Dendritic cell treated with granulocyte-macrophage colony-stimulating factor and Interleukin-4, amounts not matched to agents 40 ng/mL and 50 ng/mL, for 4 days (primary cell): ENCODE data around the gene MCRS1.

Experiments used
- H3K27ac Mint-ChIP-seq: one replicate; pipeline ENCODE4 v1.8.0; 2022; ENCODE audit warnings: mild to moderate bottlenecking, mixed read lengths
- H3K27me3 Mint-ChIP-seq: one replicate; pipeline ENCODE4 v1.8.0; 2022; ENCODE audit warnings: mild to moderate bottlenecking, mixed read lengths
- H3K36me3 Mint-ChIP-seq: one replicate; pipeline ENCODE4 v1.8.0; 2022; ENCODE audit warnings: low read depth, mixed read lengths
- H3K4me1 Mint-ChIP-seq: one replicate; pipeline ENCODE4 v1.8.0; 2022; ENCODE audit warnings: low read depth, mixed read lengths
- H3K4me3 Mint-ChIP-seq: one replicate; pipeline ENCODE4 v1.8.0; 2022; ENCODE audit warnings: mild to moderate bottlenecking, moderate library complexity, mixed read lengths
- H3K9me3 Mint-ChIP-seq: one replicate; pipeline ENCODE4 v1.8.0; 2022; ENCODE audit warnings: mixed read lengths
- intact Hi-C: fragments of 100-400 bp; cut with micrococcal nuclease; formaldehyde crosslinking; loops from one replicate; pipeline ENCODE4 v1.15.0; 2022

The MCRS1 gene

DNA sequence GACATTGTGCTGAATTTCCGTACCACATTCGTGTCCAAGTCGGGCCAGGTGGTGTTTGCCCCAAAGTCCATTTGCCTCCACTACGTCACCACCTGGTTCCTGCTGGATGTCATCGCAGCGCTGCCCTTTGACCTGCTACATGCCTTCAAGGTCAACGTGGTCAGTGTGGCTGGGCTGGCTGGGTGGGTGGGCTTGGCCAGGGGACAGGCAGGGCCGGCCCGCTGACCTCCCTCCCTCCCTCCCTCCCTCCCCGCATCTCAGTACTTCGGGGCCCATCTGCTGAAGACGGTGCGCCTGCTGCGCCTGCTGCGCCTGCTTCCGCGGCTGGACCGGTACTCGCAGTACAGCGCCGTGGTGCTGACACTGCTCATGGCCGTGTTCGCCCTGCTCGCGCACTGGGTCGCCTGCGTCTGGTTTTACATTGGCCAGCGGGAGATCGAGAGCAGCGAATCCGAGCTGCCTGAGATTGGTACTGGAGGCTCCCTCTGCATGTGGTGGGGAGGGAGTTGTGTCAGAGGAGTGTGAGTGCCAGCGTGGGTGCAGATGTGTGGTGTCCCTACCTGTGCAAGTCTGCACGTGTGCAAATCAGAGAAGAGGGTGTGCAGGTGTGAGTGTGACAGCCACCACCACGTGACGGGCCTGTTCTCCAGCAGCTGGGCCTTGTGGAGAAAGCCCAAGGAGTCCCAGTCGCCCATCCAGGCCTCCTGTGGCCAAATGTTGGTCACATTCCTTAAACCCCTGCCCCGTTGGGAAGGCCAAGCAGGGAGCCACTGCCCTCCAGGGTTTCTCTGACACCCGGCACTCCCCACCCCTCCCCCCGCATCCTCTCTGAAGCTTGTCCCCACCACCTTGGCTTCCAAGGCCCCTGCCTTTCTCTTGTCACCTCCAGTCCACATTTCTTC lies 23.8 kb downstream of the MCRS1 start:
- H3K36me3 Mint-ChIP-seq: no peaks in the 10 kb centered on the region
- H3K4me3 Mint-ChIP-seq: no peak overlapping the region
- peaks cover 90% of the 10 kb centered on the region for H3K27me3 Mint-ChIP-seq
- peaks cover 30% of the 10 kb centered on the region for H3K4me1 Mint-ChIP-seq
- intact Hi-C loops: no loop called here
- no peak overlapping the region for H3K27ac Mint-ChIP-seq
- no peaks in the 10 kb centered on the region for H3K9me3 Mint-ChIP-seq

DNA sequence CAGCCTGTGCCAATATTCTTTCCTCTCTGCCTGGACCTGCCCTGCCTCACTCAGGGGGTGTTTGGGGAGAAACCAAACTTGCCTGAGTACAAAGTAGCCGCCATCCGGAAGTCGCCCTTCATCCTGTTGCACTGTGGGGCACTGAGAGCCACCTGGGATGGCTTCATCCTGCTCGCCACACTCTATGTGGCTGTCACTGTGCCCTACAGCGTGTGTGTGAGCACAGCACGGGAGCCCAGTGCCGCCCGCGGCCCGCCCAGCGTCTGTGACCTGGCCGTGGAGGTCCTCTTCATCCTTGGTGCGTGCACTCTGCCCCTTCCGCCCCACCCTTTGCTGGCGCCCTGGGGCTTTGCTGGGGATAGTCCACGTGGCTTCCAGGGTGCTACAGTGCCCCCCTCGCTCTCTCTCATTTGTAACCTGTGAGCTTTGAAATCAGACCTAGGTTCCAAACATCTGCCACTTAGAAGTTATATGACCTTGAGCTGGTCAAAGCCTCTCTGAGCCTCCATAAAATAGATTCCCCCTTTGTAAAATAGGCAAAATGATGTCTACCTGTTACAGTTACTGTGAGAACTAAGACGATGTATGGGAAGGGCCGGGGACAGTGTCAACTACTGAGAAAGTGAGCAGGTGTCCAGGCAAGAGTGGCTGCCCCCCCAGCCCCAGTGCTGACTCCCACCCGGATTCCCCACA lies 24.6 kb downstream of the MCRS1 start:
- peaks cover 22% of the 10 kb centered on the region for H3K4me1 Mint-ChIP-seq
- peaks cover 82% of the 10 kb centered on the region for H3K27me3 Mint-ChIP-seq
- H3K9me3 Mint-ChIP-seq: no peaks in the 10 kb centered on the region
- no peak overlapping the region for H3K4me3 Mint-ChIP-seq
- no peak overlapping the region for H3K27ac Mint-ChIP-seq
- intact Hi-C loops: no loop called here
- no peaks in the 10 kb centered on the region for H3K36me3 Mint-ChIP-seq

DNA sequence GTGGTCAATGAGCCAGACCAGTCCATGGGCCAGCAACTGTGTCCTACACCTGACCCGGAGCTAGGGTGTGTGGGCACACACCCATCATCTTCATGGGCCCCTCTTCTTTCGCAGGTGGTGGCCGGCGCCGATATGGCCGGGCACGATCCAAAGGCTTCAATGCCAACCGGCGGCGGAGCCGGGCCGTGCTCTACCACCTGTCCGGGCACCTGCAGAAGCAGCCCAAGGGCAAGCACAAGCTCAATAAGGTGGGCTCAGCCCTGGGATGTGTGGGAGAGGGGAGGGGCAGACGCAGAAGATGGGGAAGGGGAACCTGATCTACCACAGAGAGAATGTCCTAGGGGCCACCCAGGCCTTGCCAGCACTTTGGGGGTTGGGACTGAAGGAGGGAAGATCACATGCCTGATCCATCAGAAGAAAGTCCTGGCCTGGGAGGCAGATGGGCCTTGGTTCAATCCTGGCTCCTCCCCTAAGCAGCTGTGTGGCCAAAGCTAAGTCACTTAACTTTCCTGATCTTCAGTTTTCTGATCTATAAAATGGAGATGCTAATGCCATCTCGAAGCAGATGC lies 25.3 kb downstream of the MCRS1 start:
- no peak overlapping the region for H3K27ac Mint-ChIP-seq
- intact Hi-C loops: no loop called here
- no peaks in the 10 kb centered on the region for H3K36me3 Mint-ChIP-seq
- peaks cover 22% of the 10 kb centered on the region for H3K4me1 Mint-ChIP-seq
- H3K9me3 Mint-ChIP-seq: no peaks in the 10 kb centered on the region
- H3K27me3 Mint-ChIP-seq: peaks cover 79% of the 10 kb centered on the region
- H3K4me3 Mint-ChIP-seq: no peak overlapping the region

GRCh38 chr12:49541911-49542505 lies 25.9 kb downstream of the MCRS1 start:
- no peaks in the 10 kb centered on the region for H3K36me3 Mint-ChIP-seq
- H3K27me3 Mint-ChIP-seq: peaks cover 75% of the 10 kb centered on the region
- H3K9me3 Mint-ChIP-seq: no peaks in the 10 kb centered on the region
- H3K4me3 Mint-ChIP-seq: no peak overlapping the region
- peaks cover 27% of the 10 kb centered on the region for H3K4me1 Mint-ChIP-seq
- no peak overlapping the region for H3K27ac Mint-ChIP-seq
- intact Hi-C loops: no loop called here

- Mint-ChIP-seq H3K36me3 (no peaks in the 10 kb centered on the region), H3K4me1 (peaks cover 34% of the 10 kb centered on the region), H3K27me3 (peaks cover 70% of the 10 kb centered on the region), H3K27ac (no peak overlapping the region), H3K4me3 (no peak overlapping the region), H3K9me3 (no peaks in the 10 kb centered on the region)
- intact Hi-C loops: no loop called here
Observed at GRCh38 chr12:49541140-49541861, 26.6 kb downstream of the MCRS1 start.

GRCh38 chr12:49540229-49541139 lies 27.5 kb downstream of the MCRS1 start:
- H3K36me3 Mint-ChIP-seq: no peaks in the 10 kb centered on the region
- H3K27ac Mint-ChIP-seq: peak overlapping the region; percentile 17
- no peaks in the 10 kb centered on the region for H3K9me3 Mint-ChIP-seq
- H3K27me3 Mint-ChIP-seq: peaks cover 62% of the 10 kb centered on the region
- intact Hi-C loops: no loop called here
- peaks cover 42% of the 10 kb centered on the region for H3K4me1 Mint-ChIP-seq
- H3K4me3 Mint-ChIP-seq: peak overlapping the region; percentile 35

DNA sequence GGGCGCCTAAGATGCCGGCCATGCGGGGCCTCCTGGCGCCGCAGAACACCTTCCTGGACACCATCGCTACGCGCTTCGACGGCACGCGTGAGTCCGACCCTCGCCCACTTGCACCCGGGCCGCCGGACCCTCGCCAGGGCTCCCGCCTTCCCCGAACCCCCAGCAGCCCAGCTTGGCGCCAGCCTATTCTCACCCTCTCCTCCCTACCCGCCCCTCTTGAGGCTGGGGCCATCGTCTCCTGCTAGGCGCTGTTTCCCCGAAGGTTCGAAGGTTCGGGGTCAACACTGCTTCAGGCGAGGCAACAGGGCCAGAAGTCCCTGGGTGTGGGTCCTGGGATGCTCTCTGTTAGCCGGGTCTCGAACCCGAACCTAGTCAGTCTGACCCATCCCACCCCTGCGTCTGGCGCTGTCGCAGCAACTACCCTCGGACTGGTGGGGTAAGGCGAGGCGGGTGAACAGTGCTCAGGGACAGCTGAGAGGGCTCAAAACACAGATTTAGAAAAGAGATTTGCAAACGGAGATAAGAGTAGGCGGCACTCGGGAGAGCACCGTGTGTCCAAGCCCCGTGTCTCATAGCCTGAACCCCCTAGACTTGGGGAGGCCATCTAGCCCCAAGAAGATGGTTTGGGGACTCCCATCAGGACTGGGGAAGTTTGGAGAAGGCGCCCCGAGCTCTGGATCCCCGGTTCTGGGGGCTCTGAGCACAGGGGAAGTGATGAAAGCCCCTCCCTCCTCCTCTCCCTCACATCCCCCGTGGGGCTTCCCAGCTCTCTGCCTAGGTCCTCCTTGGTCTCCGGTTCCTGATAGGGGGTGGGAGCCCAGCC lies 28.3 kb downstream of the MCRS1 start:
- no peaks in the 10 kb centered on the region for H3K9me3 Mint-ChIP-seq
- H3K4me3 Mint-ChIP-seq: peak overlapping the region; percentile 65
- H3K4me1 Mint-ChIP-seq: peaks cover 50% of the 10 kb centered on the region
- peak overlapping the region; percentile 17 for H3K27ac Mint-ChIP-seq
- peaks cover 59% of the 10 kb centered on the region for H3K27me3 Mint-ChIP-seq
- intact Hi-C loops: no loop called here
- H3K36me3 Mint-ChIP-seq: no peaks in the 10 kb centered on the region

DNA sequence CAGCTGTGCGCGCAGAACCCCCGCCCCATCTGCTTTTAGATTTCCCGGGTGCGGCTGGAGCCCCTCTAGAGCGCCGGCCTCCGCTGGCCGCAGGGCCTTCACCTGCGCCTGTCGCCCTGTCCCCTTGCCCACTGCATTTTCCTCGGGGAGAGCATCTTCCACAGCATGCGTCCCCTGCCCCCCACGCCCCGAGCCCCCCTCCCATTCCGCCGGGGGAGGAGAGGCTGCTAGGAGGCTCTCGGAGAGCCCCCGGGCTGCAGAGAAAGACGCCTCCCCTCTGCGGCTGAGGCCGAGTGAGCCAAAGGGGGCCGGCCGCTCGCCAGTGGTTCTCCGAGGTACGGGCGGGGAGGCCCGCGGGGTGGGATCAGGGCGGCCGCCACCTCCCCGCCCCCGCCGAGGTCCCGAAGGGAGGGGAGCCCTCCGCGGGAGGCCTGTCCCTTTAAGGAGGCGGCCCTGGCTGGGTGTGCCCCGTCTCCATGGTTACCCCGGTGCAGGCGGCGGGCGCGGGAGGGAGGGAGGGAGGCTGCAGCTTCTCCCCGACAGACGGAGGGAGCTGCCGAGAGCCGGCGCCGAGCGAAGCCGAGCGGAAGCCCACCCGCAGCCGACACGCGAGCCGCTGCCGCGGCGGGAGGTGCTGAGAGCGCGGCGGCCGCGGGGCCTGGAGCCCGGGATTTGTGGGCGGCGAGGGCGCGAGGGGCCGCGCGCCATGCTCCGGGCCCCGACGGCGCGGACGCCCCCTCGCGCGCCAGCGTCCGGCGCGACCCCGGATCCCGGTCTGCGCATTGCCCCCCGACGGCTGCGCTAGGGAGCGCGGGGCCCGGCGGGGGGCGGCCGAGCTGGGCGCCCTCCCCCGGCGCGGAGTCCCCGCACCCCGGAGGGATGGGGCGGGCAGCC lies 29.2 kb downstream of the MCRS1 start, which contains the start of gene KCNH3:
Gene KCNH3, plus strand, starts transcription at position 521 of the 894 bp plus-strand sequence. CDS start 387 bp downstream, outside the sequence.
- no peaks in the 10 kb centered on the region for H3K9me3 Mint-ChIP-seq
- no peaks in the 10 kb centered on the region for H3K36me3 Mint-ChIP-seq
- H3K4me3 Mint-ChIP-seq: peak within 1 kb of the TSS; percentile 80
- H3K4me1 Mint-ChIP-seq: peaks cover 52% of the 10 kb centered on the region
- peaks cover 52% of the 10 kb centered on the region for H3K27me3 Mint-ChIP-seq
- intact Hi-C loops: no loop called here
- peak within 1 kb of the TSS; percentile 32 for H3K27ac Mint-ChIP-seq

GRCh38 chr12:49537752-49538509 lies 30.0 kb downstream of the MCRS1 start:
- Mint-ChIP-seq H3K27me3 (peaks cover 43% of the 10 kb centered on the region), H3K9me3 (no peaks in the 10 kb centered on the region), H3K27ac (peak overlapping the region; percentile 32), H3K36me3 (no peaks in the 10 kb centered on the region), H3K4me1 (peaks cover 52% of the 10 kb centered on the region), H3K4me3 (peak overlapping the region; percentile 80)
- intact Hi-C loops: no loop called here

DNA sequence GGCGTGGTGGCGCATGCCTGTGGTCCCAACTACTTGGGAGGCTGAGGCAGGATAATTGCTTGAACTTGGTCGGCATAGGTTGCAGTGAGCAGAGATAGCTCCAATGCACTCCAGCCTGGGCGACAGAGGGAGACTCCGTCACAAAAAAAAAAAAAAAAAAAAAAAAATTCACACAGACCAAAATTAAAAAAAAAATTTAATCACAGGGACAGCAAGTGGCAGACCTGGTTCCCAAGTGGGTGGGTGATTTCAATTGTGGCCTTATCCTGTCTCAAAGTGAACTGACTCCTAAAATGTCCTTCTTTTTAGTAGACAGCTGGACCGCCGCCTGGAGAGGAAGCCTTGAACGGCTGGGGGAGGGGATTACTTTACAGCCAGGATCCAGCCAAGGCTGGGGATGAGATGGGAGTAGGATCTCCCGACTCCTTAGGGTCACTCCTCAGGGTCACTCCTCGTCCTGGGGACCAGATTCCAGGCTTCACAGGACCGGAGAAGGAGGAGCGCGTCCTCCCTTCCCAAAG lies 30.7 kb downstream of the MCRS1 start:
- peak overlapping the region; percentile 32 for H3K27ac Mint-ChIP-seq
- H3K9me3 Mint-ChIP-seq: no peaks in the 10 kb centered on the region
- no peaks in the 10 kb centered on the region for H3K36me3 Mint-ChIP-seq
- peak overlapping the region; percentile 80 for H3K4me3 Mint-ChIP-seq
- intact Hi-C loops: no loop called here
- H3K4me1 Mint-ChIP-seq: peaks cover 52% of the 10 kb centered on the region
- H3K27me3 Mint-ChIP-seq: peaks cover 40% of the 10 kb centered on the region
